Skeletal muscle tissue (tissue), 4 donors: Measurements from ENCODE around the gene SCARF2. TPM values are rescaled to one million over a fixed set of nuclear protein-coding genes. Genes with fewer than 3 reads are reported as not detected.
"Not testable (repeated sequence)": the region's sequence is repeated elsewhere in the genome, so short reads cannot be mapped to it uniquely, and the experiment has no call there.

Experiments
- H3K27ac ChIP-seq: one replicate; pipeline ENCODE4 v1.7.0; 2013; ENCODE audit warnings: mild to moderate bottlenecking, low read depth, low read length, inconsistent platforms
- H3K27me3 ChIP-seq, 3 donors: one replicate each; pipeline ENCODE4 v1.7.0; 2013; ENCODE audit warnings: low read length in 3 of 3; ENCODE audit not compliant: control insufficient read depth in 3 of 3, insufficient read depth in 3 of 3
- H3K36me3 ChIP-seq, 3 donors: one replicate each; pipeline ENCODE4 v1.7.0; 2013; ENCODE audit warnings: low read length in 3 of 3; ENCODE audit not compliant: control insufficient read depth in 3 of 3, insufficient read depth in 3 of 3
- H3K4me1 ChIP-seq, 3 donors: one replicate each; pipeline ENCODE4 v1.7.0; 2013; ENCODE audit warnings: low read length in 3 of 3, mild to moderate bottlenecking in 3 of 3; ENCODE audit not compliant: control insufficient read depth in 3 of 3, insufficient read depth in 3 of 3
- H3K4me3 ChIP-seq, 3 donors: one replicate each; pipeline ENCODE4 v1.7.0; 2013; ENCODE audit warnings: low read length in 3 of 3
- H3K9ac ChIP-seq, 3 donors: one replicate each; pipeline ENCODE4 v1.7.0; 2013; ENCODE audit warnings: low read length in 3 of 3, mild to moderate bottlenecking in 3 of 3, moderate library complexity in 2 of 3, low read depth in 1 of 3
- H3K9me3 ChIP-seq, 3 donors: one replicate each; pipeline ENCODE4 v1.7.0; 2013; ENCODE audit warnings: low read length in 3 of 3; ENCODE audit not compliant: control insufficient read depth in 3 of 3
- total RNA-seq: library from RNA; depleted of rRNA; stranded (reverse); fragments of >200 nt; gene quantifications from one replicate; pipeline ENCODE4 v1.2.3, GENCODE V29; 2014
- donor health status: Osteomylitis.

SCARF2 gene
- total RNA-seq, 1 donor from 2014 or later: 7.8 TPM

DNA sequence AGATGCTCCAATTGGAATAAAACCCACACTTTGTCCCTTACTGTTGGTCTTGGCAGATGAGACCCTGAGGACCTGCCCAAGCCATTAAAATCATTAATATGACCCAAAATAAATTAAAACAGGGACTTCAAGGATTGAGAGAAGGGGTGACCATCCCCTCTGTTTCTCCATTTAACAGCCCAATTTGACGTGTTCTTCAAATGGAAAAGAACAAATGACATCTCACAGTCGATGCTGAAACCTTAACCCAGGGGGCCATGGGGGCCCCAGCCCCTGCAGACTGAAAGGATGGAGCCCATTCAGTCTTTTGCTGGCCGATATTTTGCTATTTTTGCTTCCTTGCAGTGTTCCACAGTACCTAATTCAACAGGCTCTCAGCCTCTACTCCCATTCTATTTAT, 23.2 kb downstream of the SCARF2 start:
- Histone ChIP-seq H3K36me3 (no peaks in the 10 kb centered on the region), H3K9me3 (no peaks in the 10 kb centered on the region), H3K4me3 (no peak overlapping the region), H3K27ac (no peak overlapping the region), H3K9ac (no peak overlapping the region), H3K4me1 (peaks cover 3 to 5% (median 4%) of the 10 kb centered on the region in 3 donors), H3K27me3 (no peaks in the 10 kb centered on the region)

- Histone ChIP-seq H3K4me3 (no peak overlapping the region), H3K9ac (no peak overlapping the region), H3K9me3 (no peaks in the 10 kb centered on the region), H3K36me3 (no peaks in the 10 kb centered on the region), H3K27me3 (no peaks in the 10 kb centered on the region), H3K27ac (no peak overlapping the region), H3K4me1 (peaks cover 3 to 5% (median 4%) of the 10 kb centered on the region in 3 donors)
Measured at GRCh38 chr22:20414059-20414440, 23.6 kb downstream of the SCARF2 start.

GRCh38 chr22:20413217-20414058, 24.2 kb downstream of the SCARF2 start:
- H3K4me3 ChIP-seq: no peak overlapping the region
- H3K4me1 ChIP-seq: peaks cover 2 to 3% (median 3%) of the 10 kb centered on the region in 3 donors
- no peaks in the 10 kb centered on the region for H3K9me3 ChIP-seq
- H3K27ac ChIP-seq: no peak overlapping the region
- H3K9ac ChIP-seq: no peak overlapping the region
- H3K36me3 ChIP-seq: no peaks in the 10 kb centered on the region
- H3K27me3 ChIP-seq: no peaks in the 10 kb centered on the region

GRCh38 chr22:20412474-20413216, 25.0 kb downstream of the SCARF2 start:
- H3K4me3 ChIP-seq: no peak overlapping the region
- H3K27me3 ChIP-seq: no peaks in the 10 kb centered on the region
- H3K27ac ChIP-seq: no peak overlapping the region
- peaks cover 0 to 2% (median 0%) of the 10 kb centered on the region in 3 donors for H3K36me3 ChIP-seq
- H3K4me1 ChIP-seq: no peaks in the 10 kb centered on the region
- H3K9me3 ChIP-seq: no peaks in the 10 kb centered on the region
- no peak overlapping the region for H3K9ac ChIP-seq

GRCh38 chr22:20409385-20409784, 28.2 kb downstream of the SCARF2 start:
- H3K4me1 ChIP-seq, H3K27ac ChIP-seq, H3K27me3 ChIP-seq, H3K9ac ChIP-seq, H3K4me3 ChIP-seq, H3K9me3 ChIP-seq: not testable (repeated sequence)
- H3K36me3 ChIP-seq: peaks cover 18 to 19% (median 18%) of the 10 kb centered on the region in 3 donors

DNA sequence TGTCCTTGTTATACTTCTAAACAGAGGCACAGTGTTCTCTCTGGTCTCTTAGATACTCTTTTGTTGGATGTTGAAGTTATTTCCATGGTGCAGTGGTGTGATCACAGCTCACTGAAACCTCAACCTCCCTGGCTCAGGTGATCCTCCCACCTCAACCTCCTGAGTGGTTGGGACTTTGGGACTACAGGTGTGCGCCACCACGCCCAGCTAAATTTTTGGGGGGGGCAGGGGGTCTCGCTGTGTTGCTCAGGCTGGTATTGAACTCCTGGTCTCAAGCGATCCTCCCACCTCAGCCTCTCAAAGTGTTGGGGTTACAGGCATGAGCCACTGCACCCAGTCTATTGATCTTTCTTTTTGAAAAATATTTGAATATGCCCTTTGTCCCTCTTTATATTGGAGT, 28.7 kb downstream of the SCARF2 start:
- Histone ChIP-seq H3K36me3 (peaks cover 18 to 20% (median 19%) of the 10 kb centered on the region in 3 donors), H3K27ac (no peak overlapping the region)

DNA sequence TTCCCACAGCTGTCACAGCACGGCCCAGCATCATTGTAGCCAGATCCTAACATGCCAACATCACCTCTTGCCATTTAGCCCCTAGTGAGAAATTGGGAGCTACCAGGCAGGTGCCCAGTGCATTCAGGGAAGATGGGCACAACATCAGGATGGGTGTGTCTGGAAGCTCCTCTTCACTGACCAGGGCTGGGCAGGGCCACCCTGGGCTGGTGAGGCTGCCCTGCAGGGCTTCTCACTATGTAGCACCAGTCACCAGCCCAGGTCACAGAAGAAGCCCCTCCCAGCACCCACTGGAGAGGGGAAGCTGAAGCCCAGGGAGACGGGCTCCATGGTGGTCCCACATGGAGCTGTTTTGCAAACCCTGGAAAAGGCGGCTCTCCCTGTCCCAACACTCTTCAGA, 29.8 kb downstream of the SCARF2 start:
- no peaks in the 10 kb centered on the region for H3K27me3 ChIP-seq
- H3K4me3 ChIP-seq: no peak overlapping the region
- no peaks in the 10 kb centered on the region for H3K9me3 ChIP-seq
- H3K4me1 ChIP-seq: no peaks in the 10 kb centered on the region
- H3K27ac ChIP-seq: no peak overlapping the region
- H3K36me3 ChIP-seq: peaks cover 18 to 27% (median 23%) of the 10 kb centered on the region in 3 donors
- H3K9ac ChIP-seq: no peak overlapping the region

More for the DNA sequence above, 28.7 kb downstream of the SCARF2 start:
- no peaks in the 10 kb centered on the region for H3K27me3 ChIP-seq
- H3K4me3 ChIP-seq: no peak overlapping the region
- H3K9ac ChIP-seq: no peak overlapping the region
- H3K4me1 ChIP-seq: no peaks in the 10 kb centered on the region
- no peaks in the 10 kb centered on the region for H3K9me3 ChIP-seq

- Histone ChIP-seq H3K27me3 (no peaks in the 10 kb centered on the region), H3K36me3 (peaks cover 18 to 31% (median 23%) of the 10 kb centered on the region in 3 donors), H3K27ac (no peak overlapping the region), H3K4me3 (no peak overlapping the region), H3K9ac (no peak overlapping the region), H3K9me3 (no peaks in the 10 kb centered on the region), H3K4me1 (no peaks in the 10 kb centered on the region)
Measured at GRCh38 chr22:20406686-20407408, 30.8 kb downstream of the SCARF2 start.

GRCh38 chr22:20405931-20406685, 31.5 kb downstream of the SCARF2 start:
- Histone ChIP-seq H3K4me1 (no peaks in the 10 kb centered on the region), H3K27me3 (no peaks in the 10 kb centered on the region), H3K27ac (no peak overlapping the region), H3K36me3 (peaks cover 23 to 33% (median 27%) of the 10 kb centered on the region in 3 donors), H3K9me3 (no peaks in the 10 kb centered on the region), H3K4me3 (no peak overlapping the region), H3K9ac (no peak overlapping the region)
